ENCODE data around the gene RPL28. TPM values are rescaled to one million over a fixed set of nuclear protein-coding genes. Genes with fewer than 3 reads are reported as not detected.

The RPL28 gene
- total and polyA plus RNA-seq, 2 of the 4 experiments (the other 2 are of a cell fraction), result 386 to 1,693 TPM

DNA sequence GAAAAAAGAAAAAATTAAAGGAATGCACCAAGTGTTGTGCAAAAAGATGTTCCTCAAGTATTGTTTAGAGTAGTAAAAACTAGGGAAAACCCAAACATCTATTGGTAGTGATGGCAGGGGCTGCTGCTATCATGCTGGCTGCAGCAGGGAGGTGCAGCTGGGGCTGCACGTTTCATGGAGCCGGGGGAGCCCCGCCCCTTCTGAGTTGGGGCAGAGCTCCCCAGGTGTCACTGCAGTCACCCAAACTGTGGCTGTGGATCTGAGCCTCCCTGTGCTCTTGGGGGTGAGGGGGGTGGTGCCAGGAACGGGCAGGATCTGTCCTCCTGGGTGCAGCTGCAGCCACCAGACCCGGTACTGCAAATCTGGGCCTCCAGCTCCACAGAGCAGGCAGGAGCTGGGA, 33.4 kb downstream of the RPL28 start:
- Histone ChIP-seq H3K4me2 (ENCODE audit: low read depth, low read length) (no peak overlapping the region), H4K5ac (ENCODE audit: low read depth, low read length) (no peak overlapping the region), H3K9me3 (ENCODE audit: control insufficient read depth, insufficient read depth, low read length) (no peaks in the 10 kb centered on the region), H3K9me1 (ENCODE audit: insufficient read depth, low read length) (0 out of 2 replicates have a peak, but pooled peaks cover 4% of the 10 kb centered on the region), H2BK5ac (ENCODE audit: low read depth, low read length, poor library complexity, severe bottlenecking) (no peak overlapping the region), H4K91ac (ENCODE audit: insufficient read depth, low read depth, low read length) (no peak overlapping the region), H3K27ac (ENCODE audit: insufficient read depth, low read length) (no peak overlapping the region), H3K79me1 (ENCODE audit: low read depth in 1 of 2, low read length in 2 of 2) (no peaks in the 10 kb centered on the region), H3K4me1 (ENCODE audit: control insufficient read depth, insufficient read depth, low read length) (no peaks in the 10 kb centered on the region), H3K4me3 (ENCODE audit: insufficient read depth, low read depth, low read length) (no peak overlapping the region), H4K8ac (ENCODE audit: low read depth in 2 of 2, low read length in 2 of 2) (no peak overlapping the region), H3K9ac (ENCODE audit: low read depth, low read length) (no peak overlapping the region), H2BK120ac (ENCODE audit: low read depth, low read length) (no peak overlapping the region), H2BK15ac (ENCODE audit: low read depth, low read length) (no peak overlapping the region), H3K23ac (ENCODE audit: low read depth, low read length) (no peak overlapping the region), H3K56ac (ENCODE audit: extremely low read depth, insufficient read depth, low read length) (no peak overlapping the region), H3K18ac (ENCODE audit: low read depth, low read length) (no peak overlapping the region), H4K20me1 (ENCODE audit: insufficient read depth, low read length) (no peaks in the 10 kb centered on the region; the same call in 1 of the 2 replicates), H2AFZ (replicated peaks; ENCODE audit: low read length, poor library complexity) (peak overlapping the region; percentile 41), H3K27me3 (ENCODE audit: control insufficient read depth, insufficient read depth, low read length) (peaks cover 11% of the 10 kb centered on the region), H2BK20ac (ENCODE audit: low read depth, low read length) (no peak overlapping the region), H2AK9ac (replicated peaks; ENCODE audit: low read depth, low read length, poor library complexity) (no peak overlapping the region), H3K36me3 (ENCODE audit: control insufficient read depth, insufficient read depth, low read length) (no peaks in the 10 kb centered on the region), H3K4ac (ENCODE audit: low read depth, low read length) (no peak overlapping the region), H3K14ac (replicated peaks; ENCODE audit: low read depth, low read length) (no peak overlapping the region), H2AK5ac (ENCODE audit: low read depth, low read length) (no peak overlapping the region)
- 100% methylated on average over 1 of the region's 5 CpGs; no CpG with 5 or more reads in 1 of the 2 experiments for whole genome bisulfite sequencing, 2 experiments (ENCODE audit: extremely low coverage in 2 of 2, insufficient read length in 1 of 2)
- no TSS peak for BruUV-seq (replicated peaks)
- ChIA-PET POLR2A (ENCODE audit: unreplicated experiment) (no interaction called here), CTCF (interaction anchor here (0.8 to 1.4 kb wide), 3 partner anchors 85 to 278 kb away, joined by 3 to 4 read pairs (median 3); no protein-coding TSS in a partner anchor)
- TF ChIP-seq NFE2L2 (IDR thresholded peaks at IDR 0.05; ENCODE audit: low read depth, low read length) (no peak), MAZ (IDR thresholded peaks at IDR 0.05; ENCODE audit: borderline replicate concordance, low read depth, low read length) (no peak), RAD21 (IDR thresholded peaks at IDR 0.05; ENCODE audit: low read length) (no peak)
- ATAC-seq (ENCODE audit: low read depth), result no peak
- dilution Hi-C loops (cut with HindIII; ENCODE audit: low sequenced_read_pairs, unreplicated experiment) (no loop called here), intact Hi-C loops (cut with micrococcal nuclease) (loop anchor here (2.0 kb wide), 1 partner anchor 160 kb away; the partner anchor contains the start of gene PPP6R1), in situ Hi-C loops (cut with MboI; ENCODE audit: low sequenced_read_pairs) (loop anchor here (5.0 kb wide), 1 partner anchor 282 kb away; no protein-coding TSS in a partner anchor)
- DNase-seq, result no peak

Data from IMR-90 (cell line).